KOPT-K1 (cell line): ENCODE data around the gene SLC25A1.

Experiments used
- H3K27ac ChIP-seq: fragments of 200-600 bp; sonication (generic); 2 replicates; pipeline ENCODE4 v1.5.1; 2016; ENCODE audit warnings: antibody characterized with exemption, mild to moderate bottlenecking, low read depth, low read length; ENCODE audit not compliant: poor library complexity, severe bottlenecking
- H3K36me3 ChIP-seq: fragments of 200-600 bp; sonication (generic); 2 replicates; pipeline ENCODE4 v1.5.1; 2017; ENCODE audit warnings: antibody characterized with exemption, mild to moderate bottlenecking, low read length, moderate library complexity; ENCODE audit not compliant: insufficient read depth
- H3K9me3 ChIP-seq: fragments of 200-600 bp; sonication (generic); 2 replicates; pipeline ENCODE4 v1.5.1; 2017; ENCODE audit warnings: antibody characterized with exemption, low read length, mild to moderate bottlenecking; ENCODE audit not compliant: insufficient read depth, poor library complexity, severe bottlenecking

The SLC25A1 gene

GRCh38 chr22:19132153-19132552 is 46.4 kb downstream of the SLC25A1 start:
- Histone ChIP-seq H3K27ac (no peak overlapping the region), H3K9me3 (no peaks in the 10 kb centered on the region), H3K36me3 (peaks cover 60% of the 10 kb centered on the region)

- H3K9me3 ChIP-seq: no peaks in the 10 kb centered on the region
- H3K36me3 ChIP-seq: peaks cover 55% of the 10 kb centered on the region
- no peak overlapping the region for H3K27ac ChIP-seq
Observed at GRCh38 chr22:19131685-19132015, 46.9 kb downstream of the SLC25A1 start.

DNA sequence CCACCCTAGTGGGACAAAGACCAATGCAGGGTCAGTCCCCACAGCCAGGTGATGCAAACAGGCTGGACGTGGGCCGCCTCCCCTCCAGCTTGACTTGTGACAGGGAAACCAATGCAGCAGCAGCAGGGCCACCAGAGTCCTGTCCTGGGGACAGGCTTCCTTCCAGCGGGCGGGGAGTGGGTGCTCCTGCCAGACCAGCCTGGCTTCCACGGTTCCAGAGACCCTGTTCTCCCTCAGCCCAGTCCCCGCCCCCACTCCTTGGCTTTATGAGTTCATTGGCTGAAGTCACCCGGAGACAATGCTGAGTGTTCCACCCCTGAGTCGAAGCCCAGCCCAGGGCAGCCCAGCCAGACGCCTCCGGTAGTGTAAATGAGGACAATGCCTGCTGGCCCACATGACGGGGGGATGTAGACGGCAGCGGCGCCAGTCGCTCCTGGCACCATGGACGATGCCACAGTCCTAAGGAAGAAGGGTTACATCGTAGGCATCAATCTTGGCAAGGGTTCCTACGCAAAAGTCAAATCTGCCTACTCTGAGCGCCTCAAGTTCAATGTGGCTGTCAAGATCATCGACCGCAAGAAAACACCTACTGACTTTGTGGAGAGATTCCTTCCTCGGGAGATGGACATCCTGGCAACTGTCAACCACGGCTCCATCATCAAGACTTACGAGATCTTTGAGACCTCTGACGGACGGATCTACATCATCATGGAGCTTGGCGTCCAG is 47.4 kb downstream of the SLC25A1 start, which contains the start of gene TSSK2:
TSSK2 (plus strand) TSS at position 350 of the 726 bp plus-strand sequence; CDS start at position 442, 92 bp downstream.
- Histone ChIP-seq H3K9me3 (no peaks in the 10 kb centered on the region), H3K36me3 (peaks cover 50% of the 10 kb centered on the region), H3K27ac (no peak within 1 kb of the TSS)

GRCh38 chr22:19129871-19130270 is 48.7 kb downstream of the SLC25A1 start:
- no peak overlapping the region for H3K27ac ChIP-seq
- H3K36me3 ChIP-seq: peaks cover 40% of the 10 kb centered on the region
- H3K9me3 ChIP-seq: no peaks in the 10 kb centered on the region

- H3K36me3 ChIP-seq: peaks cover 32% of the 10 kb centered on the region
- no peaks in the 10 kb centered on the region for H3K9me3 ChIP-seq
- no peak overlapping the region for H3K27ac ChIP-seq
Observed at GRCh38 chr22:19128946-19129727, 49.4 kb downstream of the SLC25A1 start.

DNA sequence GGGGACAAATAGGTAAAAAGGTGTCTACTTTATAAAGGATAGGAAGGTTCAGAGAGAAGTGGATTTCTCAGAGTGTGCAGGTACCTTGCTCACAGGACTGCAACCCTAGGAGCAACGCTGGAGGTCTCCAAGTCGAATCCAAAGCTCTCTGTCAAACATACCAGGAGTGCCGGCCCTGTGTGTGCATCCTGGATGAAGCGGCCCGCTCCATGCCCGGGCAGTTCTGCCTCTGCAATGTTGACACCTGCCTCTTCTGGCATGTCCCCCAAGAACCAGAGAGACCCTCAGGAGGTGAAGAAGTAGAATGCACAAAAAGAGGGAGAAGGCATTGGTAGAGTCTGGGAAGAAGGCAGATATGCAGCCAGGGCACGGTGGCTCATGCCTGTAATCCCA is 50.5 kb downstream of the SLC25A1 start:
- Histone ChIP-seq H3K9me3 (no peaks in the 10 kb centered on the region), H3K27ac (no peak overlapping the region), H3K36me3 (peaks cover 21% of the 10 kb centered on the region)

GRCh38 chr22:19127329-19128008 is 51.1 kb downstream of the SLC25A1 start:
- H3K9me3 ChIP-seq: no peaks in the 10 kb centered on the region
- H3K36me3 ChIP-seq: peaks cover 16% of the 10 kb centered on the region
- H3K27ac ChIP-seq: no peak overlapping the region

GRCh38 chr22:19126309-19127273 is 51.9 kb downstream of the SLC25A1 start:
- Histone ChIP-seq H3K27ac (no peak overlapping the region), H3K36me3 (peaks cover 8% of the 10 kb centered on the region), H3K9me3 (no peaks in the 10 kb centered on the region)
